ENCODE measurements around the gene ARHGAP32.

DNA sequence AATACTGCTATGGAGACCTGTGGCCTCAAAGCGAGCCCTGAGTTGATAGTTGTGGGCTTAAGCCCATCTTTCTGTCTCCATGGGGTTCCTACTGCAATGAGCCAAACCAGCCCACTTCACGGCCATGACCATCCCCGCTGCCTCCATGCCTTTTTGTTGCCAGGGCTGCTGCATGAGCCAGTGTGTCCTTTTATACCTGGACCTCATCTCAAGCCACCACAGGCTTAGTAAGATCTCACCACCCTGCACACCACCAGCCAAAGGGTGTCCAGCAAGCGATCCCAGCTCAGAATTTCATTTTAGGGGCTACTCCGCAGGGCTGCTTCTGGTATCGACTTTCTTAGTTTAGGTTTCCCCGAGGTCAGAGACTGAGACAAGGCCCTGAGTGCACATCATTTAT is 257.8 kb downstream of the ARHGAP32 start:
- TF ChIP-seq, protein P1, sequence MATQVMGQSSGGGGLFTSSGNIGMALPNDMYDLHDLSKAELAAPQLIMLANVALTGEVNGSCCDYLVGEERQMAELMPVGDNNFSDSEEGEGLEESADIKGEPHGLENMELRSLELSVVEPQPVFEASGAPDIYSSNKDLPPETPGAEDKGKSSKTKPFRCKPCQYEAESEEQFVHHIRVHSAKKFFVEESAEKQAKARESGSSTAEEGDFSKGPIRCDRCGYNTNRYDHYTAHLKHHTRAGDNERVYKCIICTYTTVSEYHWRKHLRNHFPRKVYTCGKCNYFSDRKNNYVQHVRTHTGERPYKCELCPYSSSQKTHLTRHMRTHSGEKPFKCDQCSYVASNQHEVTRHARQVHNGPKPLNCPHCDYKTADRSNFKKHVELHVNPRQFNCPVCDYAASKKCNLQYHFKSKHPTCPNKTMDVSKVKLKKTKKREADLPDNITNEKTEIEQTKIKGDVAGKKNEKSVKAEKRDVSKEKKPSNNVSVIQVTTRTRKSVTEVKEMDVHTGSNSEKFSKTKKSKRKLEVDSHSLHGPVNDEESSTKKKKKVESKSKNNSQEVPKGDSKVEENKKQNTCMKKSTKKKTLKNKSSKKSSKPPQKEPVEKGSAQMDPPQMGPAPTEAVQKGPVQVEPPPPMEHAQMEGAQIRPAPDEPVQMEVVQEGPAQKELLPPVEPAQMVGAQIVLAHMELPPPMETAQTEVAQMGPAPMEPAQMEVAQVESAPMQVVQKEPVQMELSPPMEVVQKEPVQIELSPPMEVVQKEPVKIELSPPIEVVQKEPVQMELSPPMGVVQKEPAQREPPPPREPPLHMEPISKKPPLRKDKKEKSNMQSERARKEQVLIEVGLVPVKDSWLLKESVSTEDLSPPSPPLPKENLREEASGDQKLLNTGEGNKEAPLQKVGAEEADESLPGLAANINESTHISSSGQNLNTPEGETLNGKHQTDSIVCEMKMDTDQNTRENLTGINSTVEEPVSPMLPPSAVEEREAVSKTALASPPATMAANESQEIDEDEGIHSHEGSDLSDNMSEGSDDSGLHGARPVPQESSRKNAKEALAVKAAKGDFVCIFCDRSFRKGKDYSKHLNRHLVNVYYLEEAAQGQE (IDR thresholded peaks at IDR 0.05; ENCODE audit: insufficient read depth in 1 of 2, low read depth in 2 of 2, low read length in 2 of 2): no peak
- no peak for TF ChIP-seq POLR2AphosphoS5 (IDR thresholded peaks at IDR 0.05; ENCODE audit: low read depth, low read length)
- no peak for TF ChIP-seq FOXP2 (optimal IDR thresholded peaks at IDR 0.05; ENCODE audit: borderline replicate concordance, extremely low read depth, extremely low read length, insufficient read depth)
- no peak for TF ChIP-seq SIN3A (IDR thresholded peaks at IDR 0.05; ENCODE audit: borderline replicate concordance, insufficient read depth, low read length)

All from PFSK-1 (cell line).